Mucosa of descending colon (tissue), 3 donors: Measurements from ENCODE around the gene CXXC5. TPM values are rescaled to one million over a fixed set of nuclear protein-coding genes. Genes with fewer than 3 reads are reported as not detected.
A peak's percentile ranks its signal among the peaks of the same experiment; 100 is the strongest.

Source experiments
- ATAC-seq: fragments of 200-7000 bp; cut with Tn5 transposase; one replicate; pipeline ENCODE4 v1.9.1; 2020; ENCODE audit warnings: mild to moderate bottlenecking, moderate library complexity
- DNase-seq, 3 donors: peaks; one replicate each; pipeline ENCODE4 v3.0.0-alpha.2; 2020
- H3K36me3 ChIP-seq: fragments of 200-600 bp; one replicate; pipeline ENCODE4 v1.8.0; 2021; ENCODE audit warnings: low read depth, mild to moderate bottlenecking
- H3K4me1 ChIP-seq: fragments of 200-600 bp; one replicate; pipeline ENCODE4 v1.8.0; 2021; ENCODE audit warnings: low read depth, mild to moderate bottlenecking
- H3K4me3 ChIP-seq: fragments of 200-600 bp; one replicate; pipeline ENCODE4 v1.8.0; 2021; ENCODE audit warnings: mild to moderate bottlenecking
- H3K9me3 ChIP-seq: fragments of 200-600 bp; one replicate; pipeline ENCODE4 v1.8.0; 2021; ENCODE audit warnings: mild to moderate bottlenecking
- intact Hi-C, 2 donors: fragments of 100-400 bp; cut with DNase I in 1 of 2; cut with micrococcal nuclease in 1 of 2; formaldehyde crosslinking; loops; one replicate each; pipeline versions ENCODE4 v1.11.0 to v1.11.1; 2022; cut with DNase I, micrococcal nuclease
- total RNA-seq, 3 donors: library from RNA; stranded (reverse); fragmentation: NEBNext Ultra II Directional in 2 of 3; extraction: Animal tissue kit (Norgen Biotek cat#: 25700) in 2 of 3; gene quantifications; one replicate each; pipeline versions ENCODE4 v1.2.1 to v1.2.4, GENCODE V29; 2021 to 2023
- TF ChIP-seq, protein P1 (sequence below): fragments of 200-600 bp; IDR thresholded peaks from one replicate; pipeline ENCODE4 v1.8.0; 2022; ENCODE audit warnings: antibody characterized with exemption, mild to moderate bottlenecking
- donor health status: DM: no; HTN: no; CAD: no; lungs with moderate emphysema.
- donor health status: DM: no; HTN: no; CAD: no.
- donor health status: DM: no; HTN: yes; CAD: no.

The CXXC5 gene
- total RNA-seq, 3 donors from 2014 or later: 28.1 to 31.0 (median 28.3) TPM

GRCh38 chr5:139707445-139708003 lies 59.4 kb downstream of the CXXC5 start:
- TF ChIP-seq, protein P1, sequence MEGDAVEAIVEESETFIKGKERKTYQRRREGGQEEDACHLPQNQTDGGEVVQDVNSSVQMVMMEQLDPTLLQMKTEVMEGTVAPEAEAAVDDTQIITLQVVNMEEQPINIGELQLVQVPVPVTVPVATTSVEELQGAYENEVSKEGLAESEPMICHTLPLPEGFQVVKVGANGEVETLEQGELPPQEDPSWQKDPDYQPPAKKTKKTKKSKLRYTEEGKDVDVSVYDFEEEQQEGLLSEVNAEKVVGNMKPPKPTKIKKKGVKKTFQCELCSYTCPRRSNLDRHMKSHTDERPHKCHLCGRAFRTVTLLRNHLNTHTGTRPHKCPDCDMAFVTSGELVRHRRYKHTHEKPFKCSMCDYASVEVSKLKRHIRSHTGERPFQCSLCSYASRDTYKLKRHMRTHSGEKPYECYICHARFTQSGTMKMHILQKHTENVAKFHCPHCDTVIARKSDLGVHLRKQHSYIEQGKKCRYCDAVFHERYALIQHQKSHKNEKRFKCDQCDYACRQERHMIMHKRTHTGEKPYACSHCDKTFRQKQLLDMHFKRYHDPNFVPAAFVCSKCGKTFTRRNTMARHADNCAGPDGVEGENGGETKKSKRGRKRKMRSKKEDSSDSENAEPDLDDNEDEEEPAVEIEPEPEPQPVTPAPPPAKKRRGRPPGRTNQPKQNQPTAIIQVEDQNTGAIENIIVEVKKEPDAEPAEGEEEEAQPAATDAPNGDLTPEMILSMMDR: no peak
- Histone ChIP-seq H3K4me1 (peaks cover 32% of the 10 kb centered on the region), H3K36me3 (no peaks in the 10 kb centered on the region), H3K4me3 (no peak overlapping the region), H3K9me3 (no peaks in the 10 kb centered on the region)
- DNase-seq (no peak), ATAC-seq (no peak)
- intact Hi-C loops: no loop called here

- intact Hi-C loops: no loop called here
- no peak for ATAC-seq
- no peaks in the 10 kb centered on the region for H3K9me3 ChIP-seq
- no peak for DNase-seq
- H3K4me1 ChIP-seq: peaks cover 32% of the 10 kb centered on the region
- TF ChIP-seq, protein P1: no peak
- H3K36me3 ChIP-seq: no peaks in the 10 kb centered on the region
- no peak overlapping the region for H3K4me3 ChIP-seq
These were observed 60.3 kb downstream of the CXXC5 start for GRCh38 chr5:139708434-139708861.

DNA sequence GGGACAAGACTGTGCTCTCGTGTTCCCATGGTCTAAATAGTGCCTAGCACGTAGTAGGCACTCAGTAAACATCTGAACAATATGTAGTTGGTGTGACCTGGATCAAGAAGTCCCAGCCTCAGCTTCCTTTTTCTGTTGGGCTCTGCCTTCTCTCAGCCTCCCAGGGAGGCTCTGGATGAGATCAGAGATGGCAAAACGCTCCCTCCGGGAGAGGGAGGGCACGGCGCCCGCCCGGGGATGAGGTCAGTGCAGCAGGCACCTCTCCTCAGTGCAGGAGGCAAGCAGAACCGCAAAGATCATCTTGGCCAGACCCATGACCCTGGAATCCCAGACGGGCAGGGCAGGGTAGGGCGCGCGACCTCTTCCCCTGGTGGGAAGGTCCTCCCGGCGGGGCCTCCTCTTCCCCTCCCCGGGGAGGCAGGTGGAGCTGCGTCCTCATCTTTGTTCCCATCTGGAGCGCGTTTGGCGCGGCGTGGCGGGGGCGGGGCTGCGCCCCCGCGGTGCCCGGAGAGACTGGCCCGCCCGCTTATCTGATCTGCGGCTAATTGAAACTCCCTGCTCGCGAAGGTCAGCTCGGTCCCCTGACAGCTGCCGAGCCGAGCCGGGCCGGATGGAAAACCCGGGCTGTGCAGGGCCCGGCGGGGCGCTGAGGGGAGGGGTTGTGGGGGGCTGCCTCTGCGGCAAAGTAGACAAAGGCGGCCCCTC lies 60.9 kb downstream of the CXXC5 start:
- no peaks in the 10 kb centered on the region for H3K36me3 ChIP-seq
- no peaks in the 10 kb centered on the region for H3K9me3 ChIP-seq
- intact Hi-C loops: no loop called here
- DNase-seq: peak; percentile 28 to 67 (median 62)
- TF ChIP-seq, protein P1: no peak
- H3K4me1 ChIP-seq: peaks cover 32% of the 10 kb centered on the region
- peak; percentile 49 for ATAC-seq
- no peak overlapping the region for H3K4me3 ChIP-seq

DNA sequence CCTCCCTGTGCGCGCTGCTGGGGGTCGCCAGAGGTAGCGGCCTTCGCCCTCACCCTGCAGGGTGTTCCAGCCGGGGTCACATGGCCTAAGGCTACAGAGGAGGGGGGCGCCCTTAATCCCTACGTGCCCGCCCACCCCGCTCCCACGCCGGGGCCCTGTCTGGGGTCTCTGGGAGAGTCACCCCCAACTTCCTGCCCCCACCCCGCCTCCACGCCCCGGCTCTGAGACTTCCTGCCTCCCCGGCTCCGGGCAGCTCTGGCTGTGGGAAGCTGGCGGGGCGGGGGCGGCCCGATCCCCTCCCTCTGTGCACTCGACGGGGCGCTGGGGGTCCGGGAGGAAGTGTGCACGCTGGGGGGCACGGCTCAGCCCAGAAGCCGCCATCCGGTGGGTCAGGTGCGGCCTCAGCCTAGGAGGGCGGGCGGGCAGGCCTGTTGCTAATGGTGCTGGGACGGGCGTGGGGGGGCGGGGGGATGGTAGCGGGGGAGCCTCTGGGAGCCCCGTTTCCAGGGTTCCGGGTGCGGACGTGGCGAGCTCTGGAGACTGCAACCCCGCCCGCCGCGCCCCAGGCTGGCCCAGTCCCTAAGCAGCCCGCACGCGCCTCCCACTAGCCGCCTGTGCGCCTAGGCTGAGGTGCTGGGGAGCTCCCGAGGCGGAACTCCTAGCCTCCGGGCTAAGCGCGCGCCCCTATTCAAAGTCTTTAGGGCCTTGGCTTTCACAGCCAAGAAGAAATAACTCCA lies 61.6 kb downstream of the CXXC5 start:
- Histone ChIP-seq H3K4me3 (no peak overlapping the region), H3K4me1 (peaks cover 32% of the 10 kb centered on the region), H3K36me3 (no peaks in the 10 kb centered on the region), H3K9me3 (no peaks in the 10 kb centered on the region)
- TF ChIP-seq, protein P1: no peak
- DNase-seq (peak; percentile 26 to 75 (median 63)), ATAC-seq (peak; percentile 32)
- intact Hi-C loops: no loop called here

- DNase-seq: peak; percentile 41 to 74 (median 69)
- H3K4me1 ChIP-seq: peaks cover 32% of the 10 kb centered on the region
- no peaks in the 10 kb centered on the region for H3K9me3 ChIP-seq
- TF ChIP-seq, protein P1: no peak
- H3K36me3 ChIP-seq: no peaks in the 10 kb centered on the region
- H3K4me3 ChIP-seq: no peak overlapping the region
- peak; percentile 59 for ATAC-seq
- intact Hi-C loops: no loop called here
These were observed 62.3 kb downstream of the CXXC5 start for GRCh38 chr5:139710319-139711066.
